Ovary (tissue), 9 donors: ENCODE measurements around the gene CNPPD1. TPM values are rescaled to one million over a fixed set of nuclear protein-coding genes. Genes with fewer than 3 reads are reported as not detected.

Source experiments
- DNase-seq, 5 donors: peaks; one replicate each; pipeline ENCODE4 v3.0.0-alpha.2; 2019 to 2020
- H3K27ac ChIP-seq, 2 donors: fragments of 200-600 bp; one replicate each; pipeline versions ENCODE4 v1.5.1 to v1.8.0; 2019 to 2022
- H3K27me3 ChIP-seq: fragments of 200-600 bp; one replicate; pipeline ENCODE4 v1.8.0; 2022
- H3K36me3 ChIP-seq: fragments of 200-600 bp; sonication (generic); one replicate; pipeline ENCODE4 v1.5.1; 2019
- H3K4me1 ChIP-seq: one replicate; pipeline ENCODE4 v1.8.1; 2013; ENCODE audit warnings: mild to moderate bottlenecking, moderate library complexity; ENCODE audit not compliant: insufficient read depth
- H3K4me3 ChIP-seq: fragments of 200-600 bp; sonication (generic); one replicate; pipeline ENCODE4 v1.5.1; 2017
- H3K9me3 ChIP-seq, 2 donors: fragments of 200-600 bp in 1 of 2; sonication (generic) in 1 of 2; one replicate each; pipeline versions ENCODE4 v1.5.1 to v1.8.1; 2013 to 2019; ENCODE audit warnings: mild to moderate bottlenecking in 1 of 2, moderate library complexity in 1 of 2
- CTCF ChIP-seq, 3 donors: fragments of 450-650 bp in 2 of 3; fragments of 200-600 bp in 1 of 3; IDR thresholded peaks; one replicate each; pipeline versions ENCODE4 v1.5.1 to v1.8.0; 2016 to 2022; ENCODE audit warnings: antibody characterized with exemption in 3 of 3, mild to moderate bottlenecking in 1 of 3
- EP300 ChIP-seq: sonication (generic); formaldehyde crosslinking; IDR thresholded peaks from one replicate; pipeline ENCODE4 v1.6.1; 2017; ENCODE audit warnings: antibody characterized with exemption
- POLR2A ChIP-seq: fragments of 450-650 bp; IDR thresholded peaks from one replicate; pipeline ENCODE4 v1.6.1; 2017; ENCODE audit warnings: antibody characterized with exemption, mild to moderate bottlenecking, moderate library complexity
- WGBS, 3 donors: extraction: QIAGEN DNeasy Blood & Tissue Kit in 1 of 3; methylation state at CpG; one replicate each; pipeline versions ENCODE4 v1.1.5 to v1.1.7; 2013 to 2017; 5-methylcytosine and 5-hydroxymethylcytosine counted together
- intact Hi-C, 4 donors: fragments of 100-400 bp; cut with DNase I; formaldehyde crosslinking; loops; one replicate each; pipeline versions ENCODE4 v1.11.0 to v1.15.1; 2022 to 2023
- polyA plus RNA-seq, 2 donors: library from polyadenylated mRNA; stranded (reverse); fragments of 200-250 nt in 1 of 2; fragments of 350-450 nt in 1 of 2; fragmentation: Illumina TruSeq in 1 of 2; extraction: RNeasy Lipid Tissue Mini Kit (QIAGEN cat#74804) in 1 of 2; gene quantifications; one replicate each; pipeline ENCODE4 v1.2.3, GENCODE V29; 2013 to 2014
- total RNA-seq, 7 donors: library from RNA; depleted of rRNA in 2 of 7; stranded (reverse); fragments of >200 nt in 2 of 7; fragmentation: NEBNext Ultra II Directional in 3 of 7; extraction: Animal tissue kit (Norgen Biotek cat#: 25700) in 3 of 7; gene quantifications; one replicate each; pipeline versions ENCODE4 v1.1.0 to v1.2.4, GENCODE V29; 2016 to 2023
- donor health status: DM: no; HTN: no; CAD: no; lungs with moderate emphysema.
- donor health status: DM: no; HTN: no; CAD: no.
- donor health status: Bipolar disorder and iron deficiency.
- donor health status: DM: yes; HTN: yes; CAD: no.
- donor health status: DM: no; HTN: no; CAD: no.
- donor health status: DM: yes; HTN: yes; CAD: no.

CNPPD1 gene
- total and polyA plus RNA-seq, 9 donors = 27.1 to 68.2 (median 55.4) TPM

- TF ChIP-seq CTCF (IDR thresholded peaks at IDR 0.05) = no peak
- TF ChIP-seq EP300 = no peak
- no peak for TF ChIP-seq POLR2A
- intact Hi-C loops = loop anchor here in 2 of 4 donors (5.0 to 10.0 kb wide), 4 partner anchors 39 to 1164 kb away; partner anchors contain the start of genes ABCB6 (in 1 of the 2), ANKZF1 (in 1 of the 2) and ATG9A (in 1 of the 2)
- no peaks in the 10 kb centered on the region for H3K27me3 ChIP-seq
- H3K4me1 ChIP-seq = peaks cover 8% of the 10 kb centered on the region
- H3K27ac ChIP-seq = peak overlapping the region; percentile 87 to 94
- H3K4me3 ChIP-seq = peak overlapping the region; percentile 97
- peak in 3 of 5 donors; percentile 62 to 79 (median 73) for DNase-seq
- H3K9me3 ChIP-seq = no peaks in the 10 kb centered on the region
- WGBS, 3 donors = 3 to 6% (median 5%) methylated on average over 27 to 45 of the region's 45 CpGs
- no peaks in the 10 kb centered on the region for H3K36me3 ChIP-seq
Measured at GRCh38 chr2:219178377-219179175, 1.9 kb upstream of the CNPPD1 start.

GRCh38 chr2:219177552-219178376, 1.0 kb upstream of the CNPPD1 start, which contains the start of gene RETREG2:
Gene RETREG2, plus strand, starts transcription at chr2:219178275. Its CDS starts 78 bp downstream, at chr2:219178353.
- H3K4me3 ChIP-seq = peak within 1 kb of the TSS; percentile 97
- intact Hi-C loops = loop anchor here in 2 of 4 donors (2.0 to 10.0 kb wide), 5 partner anchors 17 to 1163 kb away; partner anchors contain the start of genes ABCB6 (in 1 of the 2), ANKZF1 (in 1 of the 2), ATG9A (in 1 of the 2) and NHEJ1 (in 1 of the 2)
- no peaks in the 10 kb centered on the region for H3K36me3 ChIP-seq
- no peaks in the 10 kb centered on the region for H3K9me3 ChIP-seq
- TF ChIP-seq EP300 (no peak), POLR2A (peak; percentile 99), CTCF (IDR thresholded peaks at IDR 0.05) (peak in 2 of 3 donors; percentile 46 to 70)
- DNase-seq = peak; percentile 88 to 91 (median 89)
- no peaks in the 10 kb centered on the region for H3K27me3 ChIP-seq
- peak within 1 kb of the TSS; percentile 87 to 94 for H3K27ac ChIP-seq
- 0% methylated on average over 45 to 67 of the region's 67 CpGs for WGBS, 3 donors
- H3K4me1 ChIP-seq = peaks cover 8% of the 10 kb centered on the region

GRCh38 chr2:219175928-219176817, 552 bp downstream of the CNPPD1 start:
- Histone ChIP-seq H3K4me1 (peaks cover 11% of the 10 kb centered on the region), H3K9me3 (no peaks in the 10 kb centered on the region), H3K36me3 (no peaks in the 10 kb centered on the region), H3K27me3 (no peaks in the 10 kb centered on the region), H3K27ac (peak overlapping the region; percentile 87 to 94), H3K4me3 (peak overlapping the region; percentile 97)
- TF ChIP-seq EP300 = no peak
- TF ChIP-seq CTCF (IDR thresholded peaks at IDR 0.05) = no peak
- no peak for TF ChIP-seq POLR2A
- DNase-seq = peak in 3 of 5 donors; percentile 61 to 74 (median 62)
- intact Hi-C loops = loop anchor here in 2 of 4 donors (2.0 to 10.0 kb wide), 5 partner anchors 15 to 1161 kb away; partner anchors contain the start of genes ABCB6 (in 1 of the 2), ANKZF1 (in 1 of the 2), ATG9A (in 1 of the 2) and NHEJ1 (in 1 of the 2)
- 3 to 4% (median 4%) methylated on average over 39 to 45 of the region's 45 CpGs for WGBS, 3 donors
